ENCODE results near the gene UBA6. TPM values are rescaled to one million over a fixed set of nuclear protein-coding genes. Genes with fewer than 3 reads are reported as not detected.
"Not testable (repeated sequence)": the region's sequence is repeated elsewhere in the genome, so short reads cannot be mapped to it uniquely, and the experiment has no call there.

The UBA6 gene
- polyA plus RNA-seq, 4 donors = 5.4 to 25.8 (median 9.1) TPM

- not testable (repeated sequence) for H3K36me3 ChIP-seq (ENCODE audit: control insufficient read depth in 3 of 3, insufficient read depth in 2 of 3, low read depth in 1 of 3, low read length in 3 of 3); FAIRE-seq
- WGBS, 3 donors = 96 to 98% (median 98%) methylated on average over 3 of the region's 3 CpGs
These were observed 5.7 kb upstream of the UBA6 start for GRCh38 chr4:67706682-67707081.

GRCh38 chr4:67704843-67705242 lies 3.9 kb upstream of the UBA6 start:
- no peak overlapping the region for H3K27ac ChIP-seq (ENCODE audit: low read depth in 1 of 3, low read length in 2 of 3)
- DNase-seq (no peak), FAIRE-seq (peak; percentile 47)
- peaks cover 0 to 4% (median 4%) of the 10 kb centered on the region in 3 donors for H3K4me1 ChIP-seq (ENCODE audit: control insufficient read depth in 3 of 3, insufficient read depth in 2 of 3, low read depth in 1 of 3, low read length in 2 of 3)
- H3K4me3 ChIP-seq (ENCODE audit: low read depth in 1 of 3, low read length in 3 of 3) = no peak overlapping the region
- WGBS, 3 donors = 97 to 99% (median 98%) methylated on average over 2 of the region's 2 CpGs
- H3K9me3 ChIP-seq (ENCODE audit: control insufficient read depth in 2 of 2, insufficient read depth in 1 of 2, low read depth in 1 of 2, low read length in 1 of 2) = peaks cover 0 to 13% of the 10 kb centered on the region in 2 donors
- no peaks in the 10 kb centered on the region for H3K27me3 ChIP-seq (ENCODE audit: control insufficient read depth in 3 of 3, insufficient read depth in 3 of 3, low read length in 3 of 3)
- no peaks in the 10 kb centered on the region for H3K36me3 ChIP-seq (ENCODE audit: control insufficient read depth in 3 of 3, insufficient read depth in 2 of 3, low read depth in 1 of 3, low read length in 3 of 3)

More at GRCh38 chr4:67706682-67707081, 5.7 kb upstream of the UBA6 start:
- H3K27ac ChIP-seq (ENCODE audit: low read depth in 1 of 3, low read length in 2 of 3); H3K4me1 ChIP-seq (ENCODE audit: control insufficient read depth in 3 of 3, insufficient read depth in 2 of 3, low read depth in 1 of 3, low read length in 2 of 3); H3K27me3 ChIP-seq (ENCODE audit: control insufficient read depth in 3 of 3, insufficient read depth in 3 of 3, low read length in 3 of 3); DNase-seq; H3K4me3 ChIP-seq (ENCODE audit: low read depth in 1 of 3, low read length in 3 of 3): not testable (repeated sequence)
- peaks cover 0 to 13% of the 10 kb centered on the region in 2 donors for H3K9me3 ChIP-seq (ENCODE audit: control insufficient read depth in 2 of 2, insufficient read depth in 1 of 2, low read depth in 1 of 2, low read length in 1 of 2)

- DNase-seq (peak in 1 of 2 donors; percentile 19), FAIRE-seq (no peak)
- Histone ChIP-seq H3K27ac (ENCODE audit: low read depth in 1 of 3, low read length in 2 of 3) (peak overlapping the region in 1 of 3 donors; percentile 86), H3K4me3 (ENCODE audit: low read depth in 1 of 3, low read length in 3 of 3) (peak overlapping the region in 2 of 3 donors; percentile 30 to 78), H3K36me3 (ENCODE audit: control insufficient read depth in 3 of 3, insufficient read depth in 2 of 3, low read depth in 1 of 3, low read length in 3 of 3) (peaks cover 0 to under 1% (median 0%) of the 10 kb centered on the region in 3 donors), H3K4me1 (ENCODE audit: control insufficient read depth in 3 of 3, insufficient read depth in 2 of 3, low read depth in 1 of 3, low read length in 2 of 3) (peaks cover 5 to 12% (median 7%) of the 10 kb centered on the region in 3 donors), H3K27me3 (ENCODE audit: control insufficient read depth in 3 of 3, insufficient read depth in 3 of 3, low read length in 3 of 3) (no peaks in the 10 kb centered on the region), H3K9me3 (ENCODE audit: control insufficient read depth in 2 of 2, insufficient read depth in 1 of 2, low read depth in 1 of 2, low read length in 1 of 2) (peaks cover 0 to 5% of the 10 kb centered on the region in 2 donors)
- 97 to 100% (median 99%) methylated on average over 2 of the region's 2 CpGs for WGBS, 3 donors
These were observed 1.2 kb upstream of the UBA6 start for GRCh38 chr4:67702166-67702565.

- H3K4me1 ChIP-seq (ENCODE audit: control insufficient read depth in 3 of 3, insufficient read depth in 2 of 3, low read depth in 1 of 3, low read length in 2 of 3) = peaks cover 5 to 12% (median 7%) of the 10 kb centered on the region in 3 donors
- DNase-seq (no peak), FAIRE-seq (no peak)
- WGBS, 3 donors = 3 to 4% (median 3%) methylated on average over 4 of the region's 4 CpGs
- H3K9me3 ChIP-seq (ENCODE audit: control insufficient read depth in 2 of 2, insufficient read depth in 1 of 2, low read depth in 1 of 2, low read length in 1 of 2) = peaks cover 0 to under 1% of the 10 kb centered on the region in 2 donors
- peaks cover 0 to 4% (median 0%) of the 10 kb centered on the region in 3 donors for H3K36me3 ChIP-seq (ENCODE audit: control insufficient read depth in 3 of 3, insufficient read depth in 2 of 3, low read depth in 1 of 3, low read length in 3 of 3)
- H3K27me3 ChIP-seq (ENCODE audit: control insufficient read depth in 3 of 3, insufficient read depth in 3 of 3, low read length in 3 of 3) = no peaks in the 10 kb centered on the region
- peak overlapping the region; percentile 43 to 86 (median 71) for H3K27ac ChIP-seq (ENCODE audit: low read depth in 1 of 3, low read length in 2 of 3)
- peak overlapping the region in 2 of 3 donors; percentile 78 to 82 for H3K4me3 ChIP-seq (ENCODE audit: low read depth in 1 of 3, low read length in 3 of 3)
These were observed 529 bp upstream of the UBA6 start for GRCh38 chr4:67701517-67701850.

DNA sequence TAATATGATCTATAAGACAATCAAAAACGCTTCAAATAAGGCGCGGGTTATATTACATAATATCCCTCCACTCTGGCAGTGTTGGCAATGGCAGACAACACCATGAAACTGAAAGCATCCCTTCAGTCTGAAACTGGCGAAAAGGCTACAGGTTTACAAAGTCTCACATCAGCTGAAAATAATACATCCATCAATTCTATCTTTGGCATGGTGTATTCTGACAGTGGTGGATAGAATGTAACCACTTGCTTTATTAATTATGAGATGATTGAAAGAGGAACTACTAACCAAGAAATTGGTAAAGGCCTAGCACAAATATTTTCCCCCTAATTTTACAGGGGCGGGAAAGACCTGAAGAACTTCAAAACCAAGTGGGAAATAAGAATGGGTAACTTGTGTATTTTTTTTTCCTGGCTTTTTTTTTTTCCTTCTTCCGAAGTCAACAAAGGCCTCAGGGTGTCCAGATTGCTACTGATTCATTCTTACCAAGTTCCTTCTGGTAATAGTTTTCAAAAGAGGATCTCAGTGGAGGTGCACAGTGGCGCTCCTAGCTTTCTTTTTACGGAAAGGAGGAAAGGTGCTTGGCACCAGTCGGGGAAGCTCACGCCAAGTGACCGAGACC lies 728 bp downstream of the UBA6 start:
- peak; percentile 50 to 56 for DNase-seq
- H3K27me3 ChIP-seq (ENCODE audit: control insufficient read depth in 3 of 3, insufficient read depth in 3 of 3, low read length in 3 of 3) = no peaks in the 10 kb centered on the region
- peaks cover 5 to 12% (median 7%) of the 10 kb centered on the region in 3 donors for H3K4me1 ChIP-seq (ENCODE audit: control insufficient read depth in 3 of 3, insufficient read depth in 2 of 3, low read depth in 1 of 3, low read length in 2 of 3)
- FAIRE-seq = no peak
- H3K36me3 ChIP-seq (ENCODE audit: control insufficient read depth in 3 of 3, insufficient read depth in 2 of 3, low read depth in 1 of 3, low read length in 3 of 3) = peaks cover 0 to 4% (median 0%) of the 10 kb centered on the region in 3 donors
- 4 to 12% (median 6%) methylated on average over 11 of the region's 11 CpGs for WGBS, 3 donors
- peak overlapping the region; percentile 55 to 82 (median 78) for H3K4me3 ChIP-seq (ENCODE audit: low read depth in 1 of 3, low read length in 3 of 3)
- H3K27ac ChIP-seq (ENCODE audit: low read depth in 1 of 3, low read length in 2 of 3) = peak overlapping the region; percentile 79 to 96 (median 95)
- no peaks in the 10 kb centered on the region for H3K9me3 ChIP-seq (ENCODE audit: control insufficient read depth in 2 of 2, insufficient read depth in 1 of 2, low read depth in 1 of 2, low read length in 1 of 2)

DNA sequence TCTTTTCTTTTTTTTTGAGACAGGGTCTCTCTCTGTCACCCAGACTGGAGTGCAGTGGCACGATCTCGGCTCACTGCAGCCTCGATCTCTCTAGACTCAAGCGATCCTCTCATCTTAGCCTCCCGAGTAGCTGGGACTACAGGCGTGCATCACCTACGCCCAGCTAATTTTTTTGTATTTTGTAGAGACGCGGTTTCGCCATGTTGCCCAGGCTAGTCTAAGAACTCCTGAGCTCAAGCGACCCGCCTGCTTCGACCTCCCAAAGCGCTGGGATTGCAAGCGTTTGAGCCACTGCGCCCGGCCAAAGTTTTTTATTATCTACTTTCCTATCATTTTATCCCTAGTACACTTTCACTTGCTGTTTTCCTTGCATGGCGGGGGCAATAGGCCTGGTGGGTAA lies 1.4 kb downstream of the UBA6 start:
- 65 to 80% (median 66%) methylated on average over 18 of the region's 18 CpGs for WGBS, 3 donors
- no peak for FAIRE-seq

GRCh38 chr4:67697860-67698687 lies 2.9 kb downstream of the UBA6 start:
- H3K27ac ChIP-seq (ENCODE audit: low read depth in 1 of 3, low read length in 2 of 3) = no peak overlapping the region
- DNase-seq (no peak), FAIRE-seq (no peak)
- no peaks in the 10 kb centered on the region for H3K27me3 ChIP-seq (ENCODE audit: control insufficient read depth in 3 of 3, insufficient read depth in 3 of 3, low read length in 3 of 3)
- H3K9me3 ChIP-seq (ENCODE audit: control insufficient read depth in 2 of 2, insufficient read depth in 1 of 2, low read depth in 1 of 2, low read length in 1 of 2) = no peaks in the 10 kb centered on the region
- H3K36me3 ChIP-seq (ENCODE audit: control insufficient read depth in 3 of 3, insufficient read depth in 2 of 3, low read depth in 1 of 3, low read length in 3 of 3) = peaks cover 0 to 6% (median 1%) of the 10 kb centered on the region in 3 donors
- no peak overlapping the region for H3K4me3 ChIP-seq (ENCODE audit: low read depth in 1 of 3, low read length in 3 of 3)
- 84 to 93% (median 86%) methylated on average over 7 of the region's 7 CpGs for WGBS, 3 donors
- peaks cover 5 to 12% (median 7%) of the 10 kb centered on the region in 3 donors for H3K4me1 ChIP-seq (ENCODE audit: control insufficient read depth in 3 of 3, insufficient read depth in 2 of 3, low read depth in 1 of 3, low read length in 2 of 3)

More for the DNA sequence above, 1.4 kb downstream of the UBA6 start:
- peak overlapping the region in 2 of 3 donors; percentile 78 to 82 for H3K4me3 ChIP-seq (ENCODE audit: low read depth in 1 of 3, low read length in 3 of 3)
- no peak for DNase-seq
- peaks cover 5 to 12% (median 7%) of the 10 kb centered on the region in 3 donors for H3K4me1 ChIP-seq (ENCODE audit: control insufficient read depth in 3 of 3, insufficient read depth in 2 of 3, low read depth in 1 of 3, low read length in 2 of 3)
- no peaks in the 10 kb centered on the region for H3K27me3 ChIP-seq (ENCODE audit: control insufficient read depth in 3 of 3, insufficient read depth in 3 of 3, low read length in 3 of 3)
- peak overlapping the region in 2 of 3 donors; percentile 64 to 95 for H3K27ac ChIP-seq (ENCODE audit: low read depth in 1 of 3, low read length in 2 of 3)
- H3K36me3 ChIP-seq (ENCODE audit: control insufficient read depth in 3 of 3, insufficient read depth in 2 of 3, low read depth in 1 of 3, low read length in 3 of 3) = peaks cover 0 to 4% (median 0%) of the 10 kb centered on the region in 3 donors
- H3K9me3 ChIP-seq (ENCODE audit: control insufficient read depth in 2 of 2, insufficient read depth in 1 of 2, low read depth in 1 of 2, low read length in 1 of 2) = no peaks in the 10 kb centered on the region

- DNase-seq (no peak), FAIRE-seq (no peak)
- no peaks in the 10 kb centered on the region for H3K9me3 ChIP-seq (ENCODE audit: control insufficient read depth in 2 of 2, insufficient read depth in 1 of 2, low read depth in 1 of 2, low read length in 1 of 2)
- no peak overlapping the region for H3K27ac ChIP-seq (ENCODE audit: low read depth in 1 of 3, low read length in 2 of 3)
- no peak overlapping the region for H3K4me3 ChIP-seq (ENCODE audit: low read depth in 1 of 3, low read length in 3 of 3)
- peaks cover 5 to 9% (median 7%) of the 10 kb centered on the region in 3 donors for H3K4me1 ChIP-seq (ENCODE audit: control insufficient read depth in 3 of 3, insufficient read depth in 2 of 3, low read depth in 1 of 3, low read length in 2 of 3)
- peaks cover 6 to 9% (median 6%) of the 10 kb centered on the region in 3 donors for H3K36me3 ChIP-seq (ENCODE audit: control insufficient read depth in 3 of 3, insufficient read depth in 2 of 3, low read depth in 1 of 3, low read length in 3 of 3)
- 95 to 99% (median 96%) methylated on average over 2 of the region's 2 CpGs for WGBS, 3 donors
- no peaks in the 10 kb centered on the region for H3K27me3 ChIP-seq (ENCODE audit: control insufficient read depth in 3 of 3, insufficient read depth in 3 of 3, low read length in 3 of 3)
These were observed 4.9 kb downstream of the UBA6 start for GRCh38 chr4:67696061-67696460.
